HG02870 (cell line): ENCODE measurements around the gene PRKG1.
A peak's percentile ranks its signal among the peaks of the same experiment; 100 is the strongest.
"Not testable (repeated sequence)": the region's sequence is repeated elsewhere in the genome, so short reads cannot be mapped to it uniquely, and the experiment has no call there.

Experiments used
- ATAC-seq: cut with Tn5 transposase; IDR thresholded peaks from one replicate; pipeline ENCODE4 v1.9.1; 2021; ENCODE audit warnings: mild to moderate bottlenecking, moderate library complexity; ENCODE audit not compliant: unreplicated experiment

The PRKG1 gene

GRCh38 chr10:51679841-51680240 lies 605.6 kb downstream of the PRKG1 start:
- ATAC-seq, result no peak

- ATAC-seq, result no peak
Measured at GRCh38 chr10:51683031-51683691, 608.9 kb downstream of the PRKG1 start.

- ATAC-seq, result no peak
Measured at GRCh38 chr10:51685768-51686167, 611.5 kb downstream of the PRKG1 start.

DNA sequence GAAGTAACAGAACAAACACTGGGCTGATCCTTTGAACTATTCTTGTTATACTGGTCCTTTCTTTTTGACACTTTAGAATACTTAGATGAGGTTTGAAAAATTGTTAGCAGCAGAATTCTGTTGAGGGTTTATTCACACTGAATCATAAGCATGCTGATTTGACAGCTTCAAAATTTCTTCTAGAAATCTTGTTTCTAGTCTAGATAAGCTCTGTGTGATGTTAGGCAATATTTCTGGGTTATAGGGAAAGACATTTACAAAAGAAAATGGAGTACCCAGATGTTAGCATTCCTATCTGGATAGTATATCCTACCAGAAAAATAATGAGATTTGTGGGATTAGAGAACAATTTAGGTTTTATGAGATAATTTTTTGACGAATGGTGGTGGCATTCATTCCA lies 613.0 kb downstream of the PRKG1 start:
- ATAC-seq, result no peak

GRCh38 chr10:51688826-51689225 lies 614.5 kb downstream of the PRKG1 start:
- not testable (repeated sequence) for ATAC-seq

DNA sequence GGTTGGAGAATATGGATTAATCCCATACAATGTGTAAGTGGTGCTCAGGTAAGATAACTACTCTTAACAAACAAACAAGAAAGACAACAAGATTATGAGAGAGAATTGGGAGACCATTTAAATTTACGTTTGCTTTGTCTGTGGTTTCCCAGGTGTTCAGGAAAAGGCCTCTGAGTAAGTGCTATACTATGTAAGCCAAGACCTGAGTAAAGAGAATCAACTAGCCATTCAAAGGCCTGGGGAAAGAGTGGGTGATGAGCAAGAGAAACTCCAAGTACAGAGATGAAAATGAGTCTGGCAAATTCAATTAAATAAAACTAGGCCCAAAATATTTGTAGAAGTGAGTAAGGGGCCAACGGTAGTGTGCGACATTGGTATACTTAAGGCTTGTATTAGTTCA lies 615.2 kb downstream of the PRKG1 start:
- no peak for ATAC-seq

DNA sequence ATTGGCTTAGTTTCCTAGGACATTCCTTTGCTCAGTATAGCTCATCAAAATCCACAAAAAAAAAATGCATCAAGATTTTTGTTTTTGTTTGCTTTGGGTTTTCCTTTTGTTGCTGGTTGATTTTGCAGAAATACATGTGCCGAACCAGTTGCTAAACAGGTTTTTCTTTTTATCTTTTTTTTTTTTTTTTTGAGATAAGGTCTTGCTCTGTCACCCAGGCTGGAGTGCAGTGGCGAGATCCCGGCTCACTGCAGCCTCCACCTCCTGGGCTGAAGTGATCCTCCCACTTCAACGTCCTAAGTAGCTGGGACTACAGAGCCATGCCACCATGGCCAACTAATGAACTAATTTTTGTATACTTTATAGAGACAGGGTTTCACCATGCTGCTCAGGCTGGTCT lies 616.8 kb downstream of the PRKG1 start:
- ATAC-seq, result no peak

GRCh38 chr10:51694086-51694768 lies 619.9 kb downstream of the PRKG1 start:
- ATAC-seq, result no peak

DNA sequence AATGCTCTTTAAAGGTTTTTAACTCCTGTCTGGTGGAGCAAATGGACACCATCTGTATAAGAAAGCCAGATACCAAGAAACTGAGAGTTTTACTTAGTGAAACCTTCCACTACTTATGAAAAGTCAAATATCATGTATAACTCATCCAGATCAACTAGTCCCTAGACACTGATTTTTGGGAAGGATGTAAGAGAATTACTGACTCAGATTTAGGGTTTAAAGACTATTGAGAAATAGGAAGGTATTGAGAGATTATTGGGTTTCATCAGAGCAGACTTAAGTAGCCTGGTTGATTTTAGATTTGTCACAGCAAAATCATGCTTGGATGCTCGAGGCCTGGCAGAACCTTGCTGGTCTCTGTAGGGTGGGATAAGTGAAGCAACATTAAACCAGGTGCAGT lies 622.0 kb downstream of the PRKG1 start:
- no peak for ATAC-seq

DNA sequence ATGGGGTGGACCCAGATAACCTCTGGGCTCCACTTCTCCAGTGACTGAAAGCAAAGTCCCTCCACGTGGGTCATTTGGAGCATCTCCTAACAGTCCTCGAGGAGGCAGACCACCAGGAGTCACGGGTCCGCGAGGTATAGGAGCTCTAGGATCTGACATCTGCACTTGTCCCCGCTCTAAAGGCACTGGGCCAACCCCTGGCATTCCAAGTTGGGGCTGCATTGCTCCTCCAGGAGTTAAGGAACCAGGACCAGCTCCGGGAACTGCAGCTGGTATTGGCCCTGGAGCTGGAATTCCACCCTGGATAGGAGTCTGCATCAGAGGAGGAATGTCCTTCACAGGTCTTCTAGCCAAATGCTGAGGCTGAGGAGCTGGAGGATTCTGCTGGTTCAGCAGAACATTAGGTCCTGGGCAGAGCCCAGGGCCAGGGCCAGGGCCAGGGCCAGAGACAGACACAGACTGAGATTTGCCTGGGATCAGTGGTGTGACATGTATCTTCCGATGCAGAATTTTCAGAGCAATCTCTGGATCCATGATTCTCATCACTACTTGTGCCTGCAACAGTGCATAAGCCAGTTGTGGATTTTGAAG lies 624.3 kb downstream of the PRKG1 start:
- ATAC-seq, result no peak

- peak; percentile 31 for ATAC-seq
Measured at GRCh38 chr10:51699145-51699474, 624.8 kb downstream of the PRKG1 start.

DNA sequence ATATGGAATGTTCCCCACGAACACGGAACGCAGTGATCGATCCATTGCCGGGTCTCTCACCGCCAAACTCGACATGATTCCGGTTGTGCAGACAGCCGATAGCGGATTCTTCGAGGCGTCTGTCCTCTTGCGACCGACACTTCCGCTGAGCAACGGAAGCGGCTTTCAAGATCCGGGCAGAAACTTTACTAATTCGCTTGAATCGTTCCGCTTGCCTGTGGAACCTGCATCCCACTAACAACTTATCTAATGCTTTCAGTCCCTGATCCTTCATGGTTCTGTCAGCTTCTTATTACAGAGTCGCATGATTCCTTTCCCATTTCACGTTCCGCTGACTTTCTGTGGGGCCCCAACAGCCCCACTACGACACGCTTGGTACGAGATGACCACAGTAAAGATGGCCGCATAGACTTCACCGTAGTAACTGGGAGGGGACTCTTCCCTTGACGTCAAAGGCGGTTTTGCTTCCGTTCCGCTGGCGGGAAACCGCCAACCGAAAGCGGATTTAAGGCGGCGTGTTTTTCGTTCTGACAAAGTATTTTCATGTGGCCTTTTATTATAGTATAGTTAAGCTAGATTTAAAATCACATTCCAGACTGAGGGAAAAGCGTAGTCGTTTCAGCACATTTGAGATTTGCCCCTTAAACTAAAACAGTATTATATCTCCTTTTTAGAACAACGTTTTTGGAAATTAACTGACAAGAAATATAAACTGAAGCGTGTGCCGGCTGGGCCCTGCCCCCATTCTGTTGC lies 625.4 kb downstream of the PRKG1 start, which contains the start of gene CSTF2T:
Gene CSTF2T (minus strand): TSS at position 121 of the 753 bp plus-strand sequence. CDS start 46 bp downstream, at position 75.
- peak; percentile 90 for ATAC-seq

DNA sequence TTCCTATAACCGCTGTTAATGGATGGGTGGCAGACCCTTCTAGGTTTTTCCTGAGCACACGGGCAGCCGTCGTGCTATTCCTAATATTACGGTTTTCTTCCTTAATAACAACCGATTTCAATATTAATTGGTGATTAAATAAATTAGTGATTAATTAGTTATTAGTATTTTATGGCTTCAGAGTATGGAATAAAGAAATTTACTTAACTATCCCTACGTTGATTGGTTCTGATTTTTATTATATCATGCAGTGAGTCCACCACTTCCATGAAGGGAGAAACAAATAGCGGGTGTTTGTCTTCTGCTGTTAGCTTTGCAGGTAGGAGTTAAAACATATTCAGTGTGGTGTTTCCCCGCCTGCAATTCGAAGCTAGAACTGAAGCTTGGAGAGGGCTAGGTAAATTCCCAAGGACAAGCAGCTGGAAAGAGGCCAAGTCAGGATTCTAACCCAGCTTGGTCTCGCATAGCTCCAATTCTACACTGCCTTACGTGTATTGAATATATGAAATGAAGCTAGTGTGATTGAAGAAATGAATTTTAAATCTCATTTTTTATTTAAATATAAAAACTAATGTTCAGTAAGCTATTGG lies 626.0 kb downstream of the PRKG1 start:
- ATAC-seq, result no peak

- ATAC-seq, result no peak
Measured at GRCh38 chr10:51705774-51706173, 631.5 kb downstream of the PRKG1 start.

DNA sequence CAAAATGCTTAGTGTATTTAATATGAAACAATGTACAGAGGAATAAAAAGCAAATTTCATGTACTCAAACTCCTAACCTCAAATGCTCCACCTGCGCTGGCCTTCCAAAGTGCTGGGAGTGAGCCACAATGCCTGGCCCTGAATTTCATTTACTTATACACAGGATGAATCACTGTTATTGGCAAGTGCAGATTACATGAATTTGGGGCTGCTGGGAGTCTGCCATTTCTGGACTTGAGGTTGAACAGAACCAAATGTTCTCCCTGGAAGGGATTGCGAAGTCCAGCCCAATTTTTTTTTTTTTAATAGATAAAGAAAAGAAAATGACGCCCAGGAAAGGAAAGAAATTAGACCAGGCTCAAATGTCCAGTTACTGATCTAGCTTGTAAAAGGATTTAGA lies 631.9 kb downstream of the PRKG1 start:
- no peak for ATAC-seq

DNA sequence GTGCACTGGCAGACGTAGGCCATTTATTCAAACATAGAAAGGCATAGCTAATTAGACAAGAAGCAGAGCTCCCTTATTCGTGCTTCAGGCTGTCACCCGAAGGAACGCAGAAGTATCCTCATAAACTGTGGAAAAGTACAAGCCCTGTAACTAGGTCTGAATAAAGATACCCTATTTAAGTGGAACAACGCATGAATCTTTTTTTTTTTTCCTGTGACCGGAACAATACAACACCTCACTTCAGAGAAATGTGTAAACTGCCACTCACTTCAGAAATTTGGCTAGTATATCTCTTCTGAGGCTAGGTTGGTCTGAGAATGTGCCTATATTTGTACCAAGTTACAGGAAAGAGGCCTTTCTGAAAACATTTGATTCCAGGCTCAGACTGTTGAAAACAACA lies 633.1 kb downstream of the PRKG1 start:
- no peak for ATAC-seq

- no peak for ATAC-seq
Measured at GRCh38 chr10:51707821-51708424, 633.6 kb downstream of the PRKG1 start.

- ATAC-seq, result no peak
Measured at GRCh38 chr10:51708609-51709008, 634.3 kb downstream of the PRKG1 start.

DNA sequence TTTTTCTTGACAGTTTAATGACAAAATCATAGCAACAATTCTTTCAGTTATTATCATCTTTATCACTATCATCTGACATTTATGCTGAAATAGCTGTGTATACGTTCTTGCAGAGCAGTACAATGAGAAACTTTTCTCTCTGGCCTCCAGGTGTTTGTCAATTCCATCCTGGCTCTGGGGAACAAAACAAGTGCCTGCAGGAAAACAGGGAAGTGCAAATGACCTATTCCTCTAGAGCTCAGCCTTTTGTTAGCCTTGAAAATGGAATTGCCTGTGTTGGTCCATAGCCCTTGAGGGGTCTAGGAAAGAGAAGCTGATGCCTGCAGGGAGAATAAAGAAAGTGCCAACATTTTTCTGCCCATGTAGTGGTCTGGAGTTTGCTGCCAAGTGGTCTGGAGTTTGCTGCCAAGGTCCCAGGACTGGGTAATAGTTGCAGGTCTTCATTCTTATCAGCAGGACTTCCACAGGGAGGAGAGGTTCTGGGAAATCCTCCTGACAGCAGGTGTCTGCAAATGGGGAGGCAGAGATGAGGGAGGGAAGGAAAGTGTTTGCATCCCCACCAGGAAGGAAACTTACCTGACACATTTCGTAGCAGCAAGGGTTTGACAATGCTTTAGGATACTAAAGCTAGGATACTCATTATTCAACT lies 635.2 kb downstream of the PRKG1 start:
- ATAC-seq, result no peak

DNA sequence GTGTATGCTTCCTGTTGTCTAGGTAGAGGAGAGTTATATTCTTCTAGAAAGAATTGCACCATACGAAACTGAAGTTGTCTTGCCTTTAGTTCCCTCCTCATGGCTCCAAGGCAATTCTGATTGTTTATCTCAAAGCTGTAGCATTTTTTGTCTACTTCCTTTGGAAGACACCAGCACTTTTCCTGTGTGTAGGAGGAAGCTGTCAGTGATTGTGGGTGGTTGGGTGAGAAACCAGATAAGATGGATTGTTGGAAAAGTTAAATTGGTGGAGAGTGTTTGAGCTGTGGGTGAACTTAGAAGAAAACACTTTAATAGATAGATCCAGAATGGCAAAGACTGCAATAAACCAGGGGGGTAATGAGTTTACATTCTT lies 637.2 kb downstream of the PRKG1 start:
- no peak for ATAC-seq
